NCI-H1092 treated with DMSO at 0.1 percent for 48 hours (cell line): ENCODE data around the gene KMT2A.

Source experiments
- DNase-seq: peaks from one replicate; lab custom pipeline; 2025; lab: John Stamatoyannopoulos, UW

KMT2A gene

DNA sequence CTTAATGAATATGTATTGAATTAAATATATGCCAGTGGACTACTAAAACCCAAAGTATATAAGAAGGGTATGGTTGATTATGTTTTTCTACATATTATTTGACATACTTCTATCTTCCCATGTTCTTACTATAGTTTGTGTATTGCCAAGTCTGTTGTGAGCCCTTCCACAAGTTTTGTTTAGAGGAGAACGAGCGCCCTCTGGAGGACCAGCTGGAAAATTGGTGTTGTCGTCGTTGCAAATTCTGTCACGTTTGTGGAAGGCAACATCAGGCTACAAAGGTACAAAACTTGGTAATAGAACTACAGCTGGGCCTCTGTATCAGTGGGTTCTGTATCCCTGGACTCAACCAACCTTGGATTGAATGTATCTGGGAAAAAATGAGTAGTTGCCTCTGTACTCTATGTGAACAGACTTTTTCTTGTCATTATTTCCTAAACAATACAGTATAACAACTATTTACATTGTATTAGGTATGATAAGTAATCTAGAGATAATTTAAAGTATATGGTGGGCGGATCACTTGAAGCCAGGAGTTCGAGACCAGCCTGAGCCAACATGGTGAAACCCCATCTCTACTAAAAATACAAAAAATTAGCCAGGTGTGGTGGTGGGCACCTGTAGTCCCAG lies 52.3 kb downstream of the KMT2A start:
- DNase-seq = peak; percentile 81

DNA sequence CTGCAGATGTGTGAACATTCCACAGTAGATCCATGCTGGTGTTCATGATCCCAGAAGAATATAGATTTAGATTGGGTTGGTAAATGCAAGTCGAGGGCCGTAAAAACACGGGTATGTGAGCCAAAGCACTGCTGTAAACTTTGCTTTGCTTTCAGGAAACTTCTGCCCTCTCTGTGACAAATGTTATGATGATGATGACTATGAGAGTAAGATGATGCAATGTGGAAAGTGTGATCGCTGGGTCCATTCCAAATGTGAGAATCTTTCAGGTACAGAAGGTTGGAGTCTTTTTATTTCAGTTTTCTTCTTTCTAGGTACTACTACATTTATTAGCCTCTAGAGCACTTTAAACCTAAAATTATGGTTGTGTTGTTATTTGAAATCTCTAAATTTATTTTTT lies 54.7 kb downstream of the KMT2A start:
- no peak for DNase-seq

DNA sequence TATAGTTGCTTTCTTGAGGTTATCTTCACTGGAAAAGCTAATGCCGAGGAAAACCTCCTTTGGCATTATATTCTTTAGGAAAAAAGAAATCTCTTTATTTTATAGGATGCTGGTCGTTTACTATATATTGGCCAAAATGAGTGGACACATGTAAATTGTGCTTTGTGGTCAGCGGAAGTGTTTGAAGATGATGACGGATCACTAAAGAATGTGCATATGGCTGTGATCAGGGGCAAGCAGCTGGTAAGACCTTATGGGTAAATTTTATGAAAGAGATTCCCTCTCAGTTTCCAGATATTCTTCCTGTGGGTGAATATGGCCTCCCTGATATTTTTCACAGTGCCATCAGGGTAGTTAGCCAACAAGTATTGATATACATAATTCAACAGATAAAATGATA lies 61.5 kb downstream of the KMT2A start:
- DNase-seq = no peak

- DNase-seq = no peak
These were observed 66.9 kb downstream of the KMT2A start for GRCh38 chr11:118503216-118503615.

GRCh38 chr11:118511601-118512000 lies 75.3 kb downstream of the KMT2A start:
- no peak for DNase-seq

- no peak for DNase-seq
These were observed 77.8 kb downstream of the KMT2A start for GRCh38 chr11:118514103-118514502.

GRCh38 chr11:118519549-118519948 lies 83.3 kb downstream of the KMT2A start:
- no peak for DNase-seq

DNA sequence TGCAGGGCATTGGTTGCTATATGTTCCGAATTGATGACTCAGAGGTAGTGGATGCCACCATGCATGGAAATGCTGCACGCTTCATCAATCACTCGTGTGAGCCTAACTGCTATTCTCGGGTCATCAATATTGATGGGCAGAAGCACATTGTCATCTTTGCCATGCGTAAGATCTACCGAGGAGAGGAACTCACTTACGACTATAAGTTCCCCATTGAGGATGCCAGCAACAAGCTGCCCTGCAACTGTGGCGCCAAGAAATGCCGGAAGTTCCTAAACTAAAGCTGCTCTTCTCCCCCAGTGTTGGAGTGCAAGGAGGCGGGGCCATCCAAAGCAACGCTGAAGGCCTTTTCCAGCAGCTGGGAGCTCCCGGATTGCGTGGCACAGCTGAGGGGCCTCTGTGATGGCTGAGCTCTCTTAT lies 85.6 kb downstream of the KMT2A start:
- no peak for DNase-seq

DNA sequence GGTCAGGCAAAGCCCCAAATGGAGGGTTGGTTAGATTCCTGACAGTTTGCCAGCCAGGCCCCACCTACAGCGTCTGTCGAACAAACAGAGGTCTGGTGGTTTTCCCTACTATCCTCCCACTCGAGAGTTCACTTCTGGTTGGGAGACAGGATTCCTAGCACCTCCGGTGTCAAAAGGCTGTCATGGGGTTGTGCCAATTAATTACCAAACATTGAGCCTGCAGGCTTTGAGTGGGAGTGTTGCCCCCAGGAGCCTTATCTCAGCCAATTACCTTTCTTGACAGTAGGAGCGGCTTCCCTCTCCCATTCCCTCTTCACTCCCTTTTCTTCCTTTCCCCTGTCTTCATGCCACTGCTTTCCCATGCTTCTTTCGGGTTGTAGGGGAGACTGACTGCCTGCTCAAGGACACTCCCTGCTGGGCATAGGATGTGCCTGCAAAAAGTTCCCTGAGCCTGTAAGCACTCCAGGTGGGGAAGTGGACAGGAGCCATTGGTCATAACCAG lies 86.3 kb downstream of the KMT2A start:
- DNase-seq = peak; percentile 7

DNA sequence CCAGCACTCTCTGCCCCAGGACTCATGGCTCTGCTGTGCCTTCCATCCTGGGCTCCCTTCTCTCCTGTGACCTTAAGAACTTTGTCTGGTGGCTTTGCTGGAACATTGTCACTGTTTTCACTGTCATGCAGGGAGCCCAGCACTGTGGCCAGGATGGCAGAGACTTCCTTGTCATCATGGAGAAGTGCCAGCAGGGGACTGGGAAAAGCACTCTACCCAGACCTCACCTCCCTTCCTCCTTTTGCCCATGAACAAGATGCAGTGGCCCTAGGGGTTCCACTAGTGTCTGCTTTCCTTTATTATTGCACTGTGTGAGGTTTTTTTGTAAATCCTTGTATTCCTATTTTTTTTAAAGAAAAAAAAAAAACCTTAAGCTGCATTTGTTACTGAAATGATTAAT lies 88.1 kb downstream of the KMT2A start:
- no peak for DNase-seq

GRCh38 chr11:118524757-118525470 lies 88.6 kb downstream of the KMT2A start:
- DNase-seq = no peak

DNA sequence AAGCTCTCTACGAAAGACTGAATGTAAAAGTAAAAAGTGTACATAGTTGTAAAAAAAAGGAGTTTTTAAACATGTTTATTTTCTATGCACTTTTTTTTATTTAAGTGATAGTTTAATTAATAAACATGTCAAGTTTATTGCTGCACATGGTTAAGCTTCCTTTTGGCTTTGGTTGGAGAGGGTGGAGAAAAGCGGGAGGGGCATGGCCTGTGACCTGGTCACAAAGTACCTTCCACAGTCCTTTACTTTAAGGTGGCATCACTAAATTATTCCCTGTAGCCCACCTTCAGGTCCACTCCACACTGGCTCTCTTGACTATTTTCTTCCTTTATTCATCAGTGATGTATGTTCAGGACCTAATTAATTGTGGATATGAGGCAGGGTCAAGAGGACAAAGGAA lies 90.4 kb downstream of the KMT2A start:
- DNase-seq = no peak

DNA sequence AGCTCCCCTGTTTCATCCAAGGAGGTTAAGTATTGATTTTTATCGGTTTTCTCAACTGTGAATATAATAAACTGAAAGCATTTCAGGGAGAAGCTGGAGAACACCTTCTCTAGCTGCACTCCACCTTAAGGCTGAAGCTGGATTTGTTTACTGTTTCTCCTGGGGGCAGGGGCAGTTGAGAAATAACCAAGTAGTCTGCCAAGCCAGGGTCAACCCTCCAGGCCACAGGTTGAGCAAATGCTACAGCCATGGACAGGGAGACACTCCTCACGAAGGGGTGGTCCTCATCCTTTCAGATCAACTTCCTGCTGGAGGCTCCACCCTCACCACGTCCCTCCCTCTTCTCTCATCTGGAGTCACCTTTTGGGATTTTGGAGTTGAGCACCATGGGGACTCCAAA lies 90.8 kb downstream of the KMT2A start, which contains the start of gene TTC36:
Gene TTC36, plus strand, starts transcription at position 366 of the 400 bp plus-strand sequence. Its CDS starts 21 bp downstream, at position 387.
- DNase-seq = no peak

DNA sequence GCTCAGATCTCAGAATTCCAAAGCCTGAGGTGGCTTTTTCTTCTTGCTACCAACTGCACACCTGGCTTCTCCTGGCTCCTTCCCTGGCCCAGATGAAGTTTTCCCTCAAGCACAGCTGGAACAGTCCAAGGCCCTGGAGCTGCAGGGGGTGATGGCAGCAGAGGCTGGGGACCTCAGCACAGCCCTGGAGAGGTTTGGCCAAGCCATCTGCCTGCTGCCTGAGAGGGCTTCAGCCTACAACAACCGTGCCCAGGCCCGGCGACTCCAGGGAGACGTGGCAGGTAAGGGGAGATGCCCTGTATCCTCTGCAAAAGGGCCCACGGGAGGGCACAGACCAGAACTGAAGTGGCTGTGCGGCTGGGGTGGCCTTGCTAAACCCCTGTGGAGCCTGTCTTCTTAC lies 92.2 kb downstream of the KMT2A start:
- no peak for DNase-seq

DNA sequence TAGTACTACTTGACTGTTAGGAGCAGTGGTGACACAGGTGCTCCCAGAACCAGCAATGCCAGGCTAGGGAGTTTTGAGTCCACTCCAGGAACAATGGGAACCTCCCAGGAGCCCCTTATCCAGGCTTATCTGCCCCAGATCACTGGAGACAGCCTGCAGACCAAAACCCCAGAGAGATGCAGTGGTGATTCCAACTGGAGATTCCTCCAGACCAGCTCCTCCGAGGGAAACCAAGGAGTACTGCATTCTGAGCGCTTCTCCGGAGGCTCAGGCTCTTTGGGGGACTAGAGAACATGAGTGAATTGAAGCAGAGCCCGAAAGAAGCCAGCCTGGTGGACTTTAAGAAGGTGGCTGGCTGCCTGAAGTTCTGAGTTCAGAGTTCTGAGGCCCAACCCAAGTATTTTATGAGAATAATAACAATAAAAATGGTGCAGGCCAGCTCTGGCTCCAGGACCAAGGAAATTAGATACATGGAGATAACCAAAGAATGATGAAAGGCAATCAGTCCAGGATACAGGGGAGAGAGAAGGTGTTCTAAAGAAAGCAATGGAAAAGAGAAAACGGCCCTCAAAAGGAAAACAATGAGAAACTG lies 93.4 kb downstream of the KMT2A start:
- DNase-seq = peak; percentile 62

DNA sequence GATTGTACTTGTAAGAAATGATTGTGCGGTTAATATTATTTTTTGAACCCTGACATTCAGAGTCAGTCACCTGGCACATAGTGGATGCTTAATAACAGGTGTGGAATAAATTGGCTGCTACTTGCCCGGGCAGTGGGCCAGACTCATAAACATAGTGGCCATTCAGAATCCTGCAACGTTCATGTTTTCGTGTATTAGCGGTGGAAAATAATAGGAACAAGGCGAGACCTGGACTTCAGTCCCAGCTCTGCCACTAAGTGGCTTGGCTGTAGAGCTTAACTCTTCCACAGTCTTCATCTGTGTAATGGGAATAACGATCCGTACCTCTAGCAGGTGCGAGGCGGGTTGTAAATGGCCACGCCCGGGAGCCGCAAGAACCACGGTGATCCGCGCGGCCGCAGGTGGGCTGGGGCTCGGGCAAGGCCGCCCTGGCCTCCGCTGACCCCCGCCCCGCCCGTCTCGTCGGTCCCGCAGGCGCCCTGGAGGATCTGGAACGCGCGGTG lies 93.9 kb downstream of the KMT2A start:
- peak; percentile 92 for DNase-seq

DNA sequence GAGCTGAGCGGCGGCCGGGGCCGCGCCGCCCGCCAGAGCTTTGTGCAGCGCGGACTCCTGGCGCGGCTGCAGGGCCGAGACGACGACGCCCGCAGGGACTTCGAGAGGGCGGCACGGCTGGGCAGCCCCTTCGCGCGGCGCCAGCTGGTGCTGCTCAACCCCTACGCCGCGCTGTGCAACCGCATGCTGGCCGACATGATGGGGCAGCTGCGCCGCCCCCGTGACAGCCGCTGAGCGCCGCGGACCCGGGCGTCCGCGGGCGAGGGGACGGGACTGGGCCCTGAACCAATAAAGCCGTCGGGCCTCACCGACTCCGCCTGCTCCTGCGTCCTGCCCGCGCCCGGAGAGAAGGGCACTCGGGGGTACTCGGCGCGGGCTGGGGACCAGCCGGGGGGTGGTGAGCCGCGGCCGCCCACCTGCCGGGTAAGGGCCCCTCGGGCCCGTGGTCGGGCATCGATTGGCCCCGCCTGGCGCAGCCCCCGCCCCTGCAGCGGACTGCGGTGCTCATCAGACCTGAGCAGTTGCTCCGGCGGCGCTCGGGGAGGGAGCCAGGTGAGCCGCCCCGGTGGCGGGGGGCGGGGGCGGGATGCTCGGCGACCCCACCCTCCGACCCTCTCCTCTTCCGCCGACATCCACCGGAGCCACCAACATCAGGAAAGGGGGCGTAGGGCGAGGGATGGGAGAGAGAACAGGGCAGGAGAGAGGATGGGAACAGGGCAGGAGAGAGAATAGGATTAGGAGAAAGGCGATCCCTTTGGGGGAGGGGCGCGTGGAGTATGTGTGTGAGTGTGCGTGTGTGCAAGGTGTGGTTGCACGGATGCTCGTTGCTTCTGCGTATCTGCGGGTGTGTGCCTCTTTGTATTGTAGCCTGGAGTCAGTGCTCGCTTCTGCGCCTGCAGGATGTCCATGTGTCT lies 94.6 kb downstream of the KMT2A start, which contains the start of gene TMEM25:
Gene TMEM25, plus strand, starts transcription at position 510 of the 914 bp plus-strand sequence. CDS start 610 bp downstream, outside the sequence.
- peak; percentile 77 for DNase-seq

- DNase-seq = no peak
These were observed 95.3 kb downstream of the KMT2A start for GRCh38 chr11:118531597-118532084.

DNA sequence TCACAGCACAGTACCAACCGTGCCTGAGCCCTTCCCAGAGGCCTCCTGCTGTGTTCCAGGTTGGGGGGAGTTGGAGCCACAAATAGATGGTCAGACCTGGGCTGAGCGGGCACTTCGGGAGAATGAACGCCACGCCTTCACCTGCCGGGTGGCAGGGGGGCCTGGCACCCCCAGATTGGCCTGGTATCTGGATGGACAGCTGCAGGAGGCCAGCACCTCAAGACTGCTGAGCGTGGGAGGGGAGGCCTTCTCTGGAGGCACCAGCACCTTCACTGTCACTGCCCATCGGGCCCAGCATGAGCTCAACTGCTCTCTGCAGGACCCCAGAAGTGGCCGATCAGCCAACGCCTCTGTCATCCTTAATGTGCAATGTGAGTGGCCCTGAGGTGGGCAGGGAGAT lies 95.8 kb downstream of the KMT2A start:
- DNase-seq = no peak

GRCh38 chr11:118532852-118533768 lies 96.8 kb downstream of the KMT2A start:
- DNase-seq = no peak
